Mesothelial cell of epicardium (in vitro differentiated cells): ENCODE data around the gene NODAL. TPM values are rescaled to one million over a fixed set of nuclear protein-coding genes. Genes with fewer than 3 reads are reported as not detected.
A peak's percentile ranks its signal among the peaks of the same experiment; 100 is the strongest.

Experiments used
- DNase-seq, 2 experiments: peaks; one replicate each; pipeline ENCODE4 v3.0.0; 2021; ENCODE audit warnings: low spot score in 2 of 2; ENCODE audit not compliant: unreplicated experiment in 2 of 2
- H3K27ac Mint-ChIP-seq: 2 replicates; pipeline ENCODE4 v1.8.0; 2021; ENCODE audit warnings: mixed read lengths
- H3K27me3 Mint-ChIP-seq: 2 replicates; pipeline ENCODE4 v1.8.0; 2021; ENCODE audit warnings: low read depth, mixed read lengths
- H3K36me3 Mint-ChIP-seq: 2 replicates; pipeline ENCODE4 v1.8.0; 2021; ENCODE audit warnings: mixed read lengths
- H3K4me1 Mint-ChIP-seq: 2 replicates; pipeline ENCODE4 v1.8.0; 2021; ENCODE audit warnings: mixed read lengths
- H3K4me3 Mint-ChIP-seq: 2 replicates; pipeline ENCODE4 v1.8.0; 2021; ENCODE audit warnings: mild to moderate bottlenecking, moderate library complexity, mixed read lengths
- H3K9me3 Mint-ChIP-seq: 2 replicates; pipeline ENCODE4 v1.8.0; 2021; ENCODE audit warnings: mixed read lengths
- CTCF ChIP-seq: fragments of 200-600 bp; sonication (generic); IDR thresholded peaks from one replicate; pipeline ENCODE4 v1.5.0; 2021; ENCODE audit warnings: antibody characterized with exemption; ENCODE audit not compliant: unreplicated experiment
- total RNA-seq: library from RNA; stranded (reverse); gene quantifications from 3 replicates; pipeline ENCODE4 v1.2.1, GENCODE V29; 2021

NODAL gene
- total RNA-seq, 1 donor from 2014 or later = not detected

- H3K36me3 Mint-ChIP-seq = peaks cover 57% of the 10 kb centered on the region
- no peaks in the 10 kb centered on the region for H3K4me1 Mint-ChIP-seq
- no peak overlapping the region for H3K27ac Mint-ChIP-seq
- no peaks in the 10 kb centered on the region for H3K9me3 Mint-ChIP-seq
- TF ChIP-seq CTCF = no peak
- no peak for DNase-seq
- no peak overlapping the region for H3K4me3 Mint-ChIP-seq
- no peaks in the 10 kb centered on the region for H3K27me3 Mint-ChIP-seq
Observed at GRCh38 chr10:70424320-70424719, 17.2 kb downstream of the NODAL start.

- DNase-seq = no peak
- Mint-ChIP-seq H3K9me3 (no peaks in the 10 kb centered on the region), H3K36me3 (peaks cover 40% of the 10 kb centered on the region), H3K4me1 (peaks cover 1% of the 10 kb centered on the region), H3K27me3 (no peaks in the 10 kb centered on the region), H3K27ac (no peak overlapping the region), H3K4me3 (no peak overlapping the region)
- no peak for TF ChIP-seq CTCF
Observed at GRCh38 chr10:70418713-70419112, 22.8 kb downstream of the NODAL start.

GRCh38 chr10:70418229-70418628 is 23.3 kb downstream of the NODAL start:
- Mint-ChIP-seq H3K9me3 (no peaks in the 10 kb centered on the region), H3K27me3 (no peaks in the 10 kb centered on the region), H3K4me1 (peaks cover 2% of the 10 kb centered on the region), H3K4me3 (no peak overlapping the region), H3K27ac (no peak overlapping the region), H3K36me3 (peaks cover 35% of the 10 kb centered on the region)
- no peak for TF ChIP-seq CTCF
- no peak for DNase-seq

- Mint-ChIP-seq H3K4me3 (no peak overlapping the region), H3K27ac (no peak overlapping the region), H3K36me3 (peaks cover 29% of the 10 kb centered on the region), H3K9me3 (no peaks in the 10 kb centered on the region), H3K27me3 (no peaks in the 10 kb centered on the region), H3K4me1 (peaks cover 6% of the 10 kb centered on the region)
- TF ChIP-seq CTCF = no peak
- DNase-seq = no peak
Observed at GRCh38 chr10:70417568-70417967, 23.9 kb downstream of the NODAL start.

GRCh38 chr10:70412356-70412755 is 29.1 kb downstream of the NODAL start:
- H3K9me3 Mint-ChIP-seq = no peaks in the 10 kb centered on the region
- TF ChIP-seq CTCF = no peak
- peak overlapping the region; percentile 18 for H3K27ac Mint-ChIP-seq
- peaks cover 10% of the 10 kb centered on the region for H3K36me3 Mint-ChIP-seq
- DNase-seq = no peak
- peaks cover 30% of the 10 kb centered on the region for H3K4me1 Mint-ChIP-seq
- H3K4me3 Mint-ChIP-seq = no peak overlapping the region
- no peaks in the 10 kb centered on the region for H3K27me3 Mint-ChIP-seq

- peak overlapping the region; percentile 19 for H3K27ac Mint-ChIP-seq
- no peak for DNase-seq
- peaks cover 9% of the 10 kb centered on the region for H3K36me3 Mint-ChIP-seq
- no peaks in the 10 kb centered on the region for H3K9me3 Mint-ChIP-seq
- H3K4me1 Mint-ChIP-seq = peaks cover 41% of the 10 kb centered on the region
- no peak overlapping the region for H3K4me3 Mint-ChIP-seq
- TF ChIP-seq CTCF = no peak
- no peaks in the 10 kb centered on the region for H3K27me3 Mint-ChIP-seq
Observed at GRCh38 chr10:70410608-70411007, 30.9 kb downstream of the NODAL start.
